HG03442 (cell line): ENCODE results near the gene UBE2D4.
"Not testable (repeated sequence)": the region's sequence is repeated elsewhere in the genome, so short reads cannot be mapped to it uniquely, and the experiment has no call there.

Experiments
- ATAC-seq: cut with Tn5 transposase; IDR thresholded peaks from one replicate; pipeline ENCODE4 v1.9.1; 2021; ENCODE audit warnings: mild to moderate bottlenecking, moderate library complexity; ENCODE audit not compliant: unreplicated experiment

The UBE2D4 gene

GRCh38 chr7:43960933-43961332, 34.7 kb downstream of the UBE2D4 start:
- ATAC-seq, result no peak

- not testable (repeated sequence) for ATAC-seq
Observed at GRCh38 chr7:43966392-43966791, 40.2 kb downstream of the UBE2D4 start.

GRCh38 chr7:43968172-43969040, 42.2 kb downstream of the UBE2D4 start:
- ATAC-seq, result not testable (repeated sequence)

- not testable (repeated sequence) for ATAC-seq
Observed at GRCh38 chr7:43969586-43969985, 43.4 kb downstream of the UBE2D4 start.

- not testable (repeated sequence) for ATAC-seq
Observed at GRCh38 chr7:43970698-43971097, 44.5 kb downstream of the UBE2D4 start.

GRCh38 chr7:43974033-43974573, 47.9 kb downstream of the UBE2D4 start:
- ATAC-seq, result not testable (repeated sequence)

- not testable (repeated sequence) for ATAC-seq
Observed at GRCh38 chr7:43974725-43975482, 48.7 kb downstream of the UBE2D4 start.

DNA sequence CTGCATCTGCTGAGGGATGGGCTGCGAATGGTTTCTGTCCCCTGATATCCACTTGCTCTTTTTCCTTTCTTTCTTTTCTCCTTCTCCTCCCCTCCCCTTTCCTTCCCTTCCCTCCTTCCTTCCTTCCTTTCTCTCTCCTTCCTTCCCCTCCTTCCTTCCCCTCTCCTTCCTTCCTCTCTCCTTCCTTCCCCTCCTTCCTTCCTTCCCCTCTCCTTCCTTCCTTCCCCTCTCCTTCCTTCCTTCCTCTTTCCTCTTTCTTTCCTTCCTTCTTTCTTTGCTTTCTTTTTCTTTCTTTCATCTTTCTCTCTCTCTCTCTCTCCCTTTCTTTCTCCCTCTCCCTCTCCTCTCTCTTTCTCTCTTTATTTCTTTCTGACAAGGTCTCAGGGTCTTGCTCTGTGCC, 51.3 kb downstream of the UBE2D4 start:
- ATAC-seq, result no peak

DNA sequence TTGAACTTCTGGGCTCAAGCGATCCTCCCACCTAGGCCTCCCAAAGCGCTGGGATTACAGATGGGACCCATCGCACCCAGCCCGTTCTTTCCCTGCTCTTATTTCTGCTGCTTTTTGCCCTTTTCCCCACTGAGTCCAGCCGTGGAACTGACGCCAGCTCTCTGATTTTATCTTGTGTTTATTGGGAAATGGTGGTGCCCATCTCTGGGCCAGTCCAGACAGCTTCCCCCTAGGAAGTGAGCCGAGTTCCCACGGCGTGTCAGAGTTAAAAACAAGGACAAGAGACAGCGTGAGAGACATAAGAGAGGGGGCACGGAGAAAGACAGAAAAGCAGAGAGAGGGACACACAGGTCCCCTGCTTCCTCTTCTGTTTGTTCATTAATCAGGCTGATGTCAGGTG, 51.9 kb downstream of the UBE2D4 start:
- ATAC-seq, result not testable (repeated sequence)

- ATAC-seq, result not testable (repeated sequence)
Observed at GRCh38 chr7:43982848-43983247, 56.6 kb downstream of the UBE2D4 start.

DNA sequence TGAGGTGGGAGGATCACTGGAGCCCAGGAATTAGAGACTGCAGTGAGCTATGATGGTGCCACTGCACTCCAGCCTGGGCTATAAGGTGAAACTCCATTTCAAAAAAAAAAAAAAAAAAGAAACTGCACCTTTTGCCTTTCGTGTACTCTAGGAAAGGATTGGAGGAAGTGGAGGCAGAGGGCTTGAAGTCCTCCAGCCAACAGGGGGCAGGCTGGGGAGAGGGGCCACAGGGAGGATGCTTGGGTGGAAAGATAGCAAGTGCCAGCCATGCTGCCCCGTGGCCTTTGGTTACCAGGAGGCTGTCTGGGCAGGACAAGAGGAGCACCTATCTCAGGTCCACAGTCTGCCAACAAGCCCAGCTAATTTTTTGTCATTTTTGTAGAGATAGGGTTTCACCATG, 57.5 kb downstream of the UBE2D4 start:
- ATAC-seq, result not testable (repeated sequence)

DNA sequence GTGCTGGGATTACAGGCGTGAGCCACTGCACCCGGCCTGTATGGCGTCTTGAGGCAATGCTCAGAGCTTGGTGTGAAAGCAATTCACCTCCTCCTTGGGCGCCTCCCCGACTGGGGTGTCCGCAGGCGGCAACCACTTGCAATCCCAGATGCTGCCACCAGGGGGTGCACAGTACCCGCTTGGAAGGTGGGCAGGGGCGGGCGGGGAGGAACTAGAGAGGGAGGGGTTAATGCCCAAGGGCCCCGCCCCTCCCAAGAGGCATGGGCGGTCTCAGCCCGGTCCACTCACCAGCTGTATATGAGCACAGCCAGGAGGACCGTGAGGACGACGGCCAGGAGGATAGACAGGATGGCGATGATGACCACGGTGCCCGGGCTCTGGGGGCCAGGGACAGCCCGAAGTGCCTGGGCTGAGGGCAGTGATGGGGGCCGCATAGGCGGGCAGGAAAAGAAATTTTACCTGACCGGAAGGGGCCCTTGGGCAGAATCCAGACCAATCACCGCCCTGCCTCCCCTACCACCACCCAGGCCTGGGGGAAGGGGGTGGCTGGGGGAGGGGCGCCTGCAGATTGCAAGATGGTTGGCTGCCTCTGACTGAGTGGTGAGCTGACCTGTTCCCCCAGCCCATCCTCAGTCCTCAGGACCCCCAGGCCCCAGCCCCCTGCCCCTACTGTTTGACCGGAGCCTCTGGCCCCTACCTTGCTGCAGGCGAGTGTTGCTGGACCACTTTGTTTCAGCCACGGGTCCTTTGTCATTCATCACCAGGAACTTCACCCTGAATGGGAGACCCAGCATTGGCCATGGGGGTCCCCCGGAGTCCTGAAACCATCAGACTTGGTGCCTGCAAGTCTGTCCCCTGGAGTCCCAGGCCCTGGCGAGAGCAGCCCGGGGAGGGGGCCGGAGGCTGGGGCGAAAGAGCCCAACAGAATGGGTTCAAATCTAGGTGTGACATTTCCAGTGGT, 59.9 kb downstream of the UBE2D4 start:
- ATAC-seq, result peak; percentile 70

GRCh38 chr7:43987476-43987875, 61.2 kb downstream of the UBE2D4 start:
- ATAC-seq, result not testable (repeated sequence)

DNA sequence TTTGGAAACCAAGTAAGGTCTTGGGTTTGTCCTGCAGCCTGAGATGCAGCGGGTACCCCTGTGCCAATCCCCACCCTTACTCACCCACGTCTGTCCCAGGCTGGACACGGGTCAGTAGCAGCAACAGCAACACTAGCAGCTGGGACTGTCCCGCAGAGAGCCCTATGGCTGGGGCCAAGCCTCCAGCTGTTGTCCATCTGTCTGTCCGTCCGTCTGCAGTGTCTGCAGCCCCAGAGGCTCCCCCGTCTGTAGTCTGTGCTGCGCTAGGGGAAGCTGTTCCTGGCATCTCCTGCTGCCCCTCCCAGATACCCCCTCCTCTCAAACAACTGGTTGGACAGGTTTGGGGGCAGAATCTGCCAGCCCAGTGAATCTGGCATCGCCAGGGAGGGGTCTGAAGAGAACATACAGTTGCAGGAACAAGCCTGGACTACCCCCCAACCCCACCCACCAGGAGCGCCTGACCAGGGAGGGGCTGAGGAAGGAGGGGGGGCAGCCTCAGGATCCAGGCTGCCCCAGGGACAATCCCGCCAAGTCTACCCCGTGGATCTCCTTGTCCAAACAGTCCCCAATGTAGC, 63.9 kb downstream of the UBE2D4 start:
- ATAC-seq, result not testable (repeated sequence)

DNA sequence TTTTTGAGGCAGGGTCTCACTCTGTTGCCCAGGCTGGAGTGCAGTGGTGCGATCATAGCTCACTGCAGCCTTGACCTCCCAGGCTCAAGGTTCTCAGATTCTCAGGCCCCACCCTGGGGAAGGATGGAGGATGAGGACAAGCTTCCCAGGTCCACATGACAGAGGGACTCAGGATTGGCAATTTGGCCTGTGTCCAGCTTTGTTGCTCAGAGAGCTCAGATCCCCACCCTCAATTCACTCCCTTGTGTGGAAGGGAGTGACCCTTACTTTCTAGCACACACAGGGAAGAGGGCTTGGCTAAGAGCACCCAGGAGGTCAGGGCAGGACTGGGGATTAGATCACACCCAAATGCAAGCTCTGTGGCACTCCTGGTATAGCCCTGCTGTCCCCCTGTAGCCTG, 64.6 kb downstream of the UBE2D4 start:
- not testable (repeated sequence) for ATAC-seq

DNA sequence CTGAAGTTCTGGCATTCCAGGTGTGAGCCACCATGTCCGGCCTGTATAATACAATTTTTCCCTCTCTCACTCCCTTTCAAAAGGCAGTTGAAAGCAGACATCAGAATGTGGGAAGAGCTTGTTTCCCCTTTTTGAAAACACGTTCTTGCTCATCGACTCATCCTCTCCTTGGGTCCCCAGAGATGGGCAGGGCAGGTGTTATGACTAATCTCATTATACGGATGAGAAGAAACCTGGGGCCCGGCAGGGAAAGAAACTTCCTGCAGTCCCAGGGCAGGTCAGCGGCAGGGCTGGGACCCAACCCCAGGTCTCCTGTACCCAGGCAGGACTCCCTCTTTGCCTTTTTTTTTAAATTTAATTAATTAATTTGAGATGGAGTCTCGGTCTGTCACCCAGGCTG, 66.7 kb downstream of the UBE2D4 start:
- peak; percentile 96 for ATAC-seq

GRCh38 chr7:43994681-43995080, 68.4 kb downstream of the UBE2D4 start:
- not testable (repeated sequence) for ATAC-seq

GRCh38 chr7:43997532-43997931, 71.3 kb downstream of the UBE2D4 start, which contains the start of gene SPDYE1:
Gene SPDYE1 (plus strand): TSS chr7:43997897. CDS start chr7:43999950, 2,053 bp downstream.
- not testable (repeated sequence) for ATAC-seq
